Medulla oblongata (tissue), 1 donor: ENCODE measurements around the gene MPPED1.

Experiments used
- DNase-seq: peaks from one replicate; pipeline ENCODE4 v3.0.0-alpha.2; 2015; ENCODE audit errors: extremely low spot score

Gene MPPED1

GRCh38 chr22:43498856-43499253, 87.0 kb downstream of the MPPED1 start:
- DNase-seq, result no peak

- DNase-seq, result no peak
Measured at GRCh38 chr22:43500792-43501785, 89.3 kb downstream of the MPPED1 start.

GRCh38 chr22:43501878-43502277, 90.1 kb downstream of the MPPED1 start:
- DNase-seq, result no peak

- DNase-seq, result no peak
Measured at GRCh38 chr22:43502306-43502874, 90.6 kb downstream of the MPPED1 start.

- no peak for DNase-seq
Measured at GRCh38 chr22:43504068-43504467, 92.3 kb downstream of the MPPED1 start.

GRCh38 chr22:43504666-43505261, 93.0 kb downstream of the MPPED1 start:
- DNase-seq, result no peak

- DNase-seq, result no peak
Measured at GRCh38 chr22:43505423-43505822, 93.6 kb downstream of the MPPED1 start.

GRCh38 chr22:43505896-43506295, 94.1 kb downstream of the MPPED1 start:
- no peak for DNase-seq

- no peak for DNase-seq
Measured at GRCh38 chr22:43506487-43506886, 94.7 kb downstream of the MPPED1 start.

GRCh38 chr22:43507235-43507634, 95.4 kb downstream of the MPPED1 start:
- no peak for DNase-seq

GRCh38 chr22:43508489-43508888, 96.7 kb downstream of the MPPED1 start:
- no peak for DNase-seq

GRCh38 chr22:43509337-43509736, 97.5 kb downstream of the MPPED1 start:
- no peak for DNase-seq

- DNase-seq, result no peak
Measured at GRCh38 chr22:43510281-43511070, 98.7 kb downstream of the MPPED1 start.

GRCh38 chr22:43511276-43511910, 99.6 kb downstream of the MPPED1 start:
- DNase-seq, result no peak

GRCh38 chr22:43512279-43512678, 100.5 kb downstream of the MPPED1 start:
- no peak for DNase-seq

- DNase-seq, result no peak
Measured at GRCh38 chr22:43514476-43515157, 102.8 kb downstream of the MPPED1 start.

GRCh38 chr22:43515411-43515810, 103.6 kb downstream of the MPPED1 start:
- DNase-seq, result no peak

- no peak for DNase-seq
Measured at GRCh38 chr22:43515902-43516301, 104.1 kb downstream of the MPPED1 start.

GRCh38 chr22:43516386-43516785, 104.6 kb downstream of the MPPED1 start:
- no peak for DNase-seq

GRCh38 chr22:43516996-43517635, 105.3 kb downstream of the MPPED1 start:
- no peak for DNase-seq
